GM19043 (cell line): ENCODE data around the gene ANKRD36C.
A peak's percentile ranks its signal among the peaks of the same experiment; 100 is the strongest.
"Not testable (repeated sequence)": the region's sequence is repeated elsewhere in the genome, so short reads cannot be mapped to it uniquely, and the experiment has no call there.

Experiments
- ATAC-seq: cut with Tn5 transposase; IDR thresholded peaks from one replicate; pipeline ENCODE4 v1.9.1; 2021; ENCODE audit warnings: low read depth; ENCODE audit not compliant: unreplicated experiment

Gene ANKRD36C

DNA sequence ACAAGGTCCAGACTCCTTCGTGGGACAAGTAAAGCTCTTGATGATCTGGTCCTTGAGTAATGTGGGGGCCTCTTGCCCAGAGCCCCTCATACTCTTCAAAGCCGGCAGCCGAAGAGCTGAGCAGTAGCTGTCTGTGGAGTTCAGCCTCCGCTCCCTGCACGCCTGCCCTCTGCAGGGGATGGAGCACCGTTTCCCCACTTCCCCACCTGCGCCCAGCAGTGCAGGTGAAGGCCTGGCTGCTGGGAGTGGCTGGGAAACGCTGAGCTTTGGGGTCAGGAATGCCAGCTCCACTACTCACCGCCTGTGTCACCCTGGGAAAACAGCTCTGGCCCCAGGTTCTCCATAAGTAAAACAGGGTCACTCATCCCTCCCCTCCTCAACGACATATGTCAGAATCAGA, 18.2 kb upstream of the ANKRD36C start:
- not testable (repeated sequence) for ATAC-seq

DNA sequence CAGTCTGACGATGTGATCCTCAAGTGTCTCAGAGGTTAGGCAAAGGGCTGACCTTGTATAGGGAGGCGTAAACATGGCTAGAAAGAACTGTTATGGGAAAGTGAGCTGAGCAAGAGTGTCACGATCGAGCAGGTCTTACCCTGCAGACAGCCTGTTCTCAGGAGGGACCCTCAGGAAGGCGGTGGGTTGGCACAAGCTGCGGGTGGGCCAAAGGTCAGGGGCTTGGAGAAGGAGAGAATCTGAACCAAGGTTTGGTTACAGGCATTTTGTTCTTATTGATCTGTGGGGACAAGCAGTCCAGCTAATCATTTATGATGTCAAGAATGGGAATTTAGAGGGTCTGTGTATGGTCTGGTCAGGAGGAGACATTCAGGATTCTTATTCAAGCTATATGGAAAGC, 16.4 kb upstream of the ANKRD36C start:
- ATAC-seq, result not testable (repeated sequence)

DNA sequence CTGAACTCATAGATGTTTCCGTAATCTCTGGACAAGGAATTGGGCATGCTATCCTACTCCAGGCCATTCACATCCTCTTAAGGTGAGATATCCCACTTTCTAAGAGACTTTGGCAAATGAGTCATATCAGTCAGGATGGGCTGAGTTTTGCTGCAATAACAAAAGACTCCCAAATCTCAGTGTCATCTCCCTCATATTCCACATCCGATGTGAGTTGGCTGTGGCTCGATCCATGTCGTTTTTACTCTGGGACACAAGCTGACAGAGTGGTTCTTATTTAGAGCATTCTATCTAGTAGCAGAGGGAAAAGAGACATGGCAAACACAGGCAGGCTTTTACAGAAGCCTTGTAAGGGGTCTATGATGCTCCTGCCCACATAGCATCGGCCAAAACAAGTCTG, 14.6 kb upstream of the ANKRD36C start:
- ATAC-seq, result not testable (repeated sequence)

DNA sequence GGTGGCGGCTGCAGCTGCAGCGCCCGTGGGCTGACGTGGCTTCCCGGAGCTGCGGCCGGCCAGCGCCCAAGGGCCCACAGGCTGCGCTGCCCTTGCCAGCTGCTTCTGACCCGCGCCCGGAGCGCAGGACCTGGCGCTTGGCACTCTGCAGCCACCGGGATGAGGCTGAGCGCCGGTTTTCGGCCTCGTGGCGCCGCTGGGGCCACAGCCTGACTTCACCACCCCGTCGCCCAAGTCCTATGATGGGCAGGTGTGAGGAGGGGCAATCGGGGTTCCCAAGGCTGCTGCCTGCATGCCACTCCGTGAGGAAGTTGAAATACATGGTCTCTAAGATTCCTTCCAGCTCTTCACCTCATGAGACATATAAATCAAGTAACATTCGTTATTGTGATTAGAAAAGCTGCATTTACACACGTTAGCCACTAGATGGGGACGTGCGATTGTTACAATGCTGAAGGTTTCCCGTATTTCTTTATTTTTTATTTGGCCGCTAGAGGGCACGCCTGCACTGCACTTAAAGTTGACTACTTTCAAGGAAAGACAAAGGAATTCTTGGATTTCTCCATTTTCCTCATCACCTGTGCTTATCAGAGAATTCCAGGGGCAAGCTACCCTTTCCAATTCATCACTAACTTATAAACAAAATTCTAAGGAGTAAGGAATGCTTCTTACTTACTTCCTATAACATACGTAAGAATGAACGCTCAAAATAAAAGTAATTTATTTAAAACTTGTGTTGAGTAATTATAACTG, 1.1 kb upstream of the ANKRD36C start:
- ATAC-seq, result not testable (repeated sequence)

DNA sequence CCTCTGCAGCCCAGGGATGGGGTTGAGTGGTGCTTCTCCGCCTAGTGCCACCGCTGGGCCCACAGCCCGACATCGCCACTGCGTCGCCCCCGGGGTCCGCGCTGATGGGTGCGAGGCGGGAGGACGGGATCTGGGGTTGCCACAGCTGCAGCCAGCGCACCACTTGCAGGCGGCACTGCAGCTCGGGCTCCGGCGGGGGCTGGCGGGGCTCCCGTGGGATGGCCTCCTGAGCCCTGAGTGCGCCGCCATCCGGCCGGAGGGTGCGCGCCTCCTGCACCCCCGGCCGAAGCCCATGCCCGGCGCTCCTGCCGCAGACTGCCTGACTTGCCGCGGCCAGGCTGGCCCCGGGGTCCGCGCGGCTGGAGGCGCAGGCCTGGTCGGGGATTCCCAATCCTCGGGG, 478 bp upstream of the ANKRD36C start:
- ATAC-seq, result peak; percentile 40

DNA sequence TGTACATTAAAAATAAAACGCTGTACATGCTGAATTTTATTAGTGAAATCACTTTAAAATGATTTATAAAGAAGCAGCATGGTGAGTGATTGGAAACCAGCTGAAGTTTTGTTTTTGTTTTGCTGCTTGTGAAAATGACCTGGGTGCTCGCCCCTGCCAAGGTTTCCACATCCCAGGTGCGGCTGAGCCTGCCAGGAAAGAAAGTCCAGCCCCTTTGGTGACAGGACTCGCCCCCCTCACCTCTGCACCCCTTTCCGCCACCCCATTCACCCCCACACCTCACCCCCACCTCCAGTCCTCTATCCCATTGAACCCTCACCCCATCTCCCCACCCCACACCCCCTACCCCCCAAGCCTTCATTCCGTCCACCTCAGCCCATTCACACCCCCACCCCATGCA, 740 bp downstream of the ANKRD36C start:
- not testable (repeated sequence) for ATAC-seq

DNA sequence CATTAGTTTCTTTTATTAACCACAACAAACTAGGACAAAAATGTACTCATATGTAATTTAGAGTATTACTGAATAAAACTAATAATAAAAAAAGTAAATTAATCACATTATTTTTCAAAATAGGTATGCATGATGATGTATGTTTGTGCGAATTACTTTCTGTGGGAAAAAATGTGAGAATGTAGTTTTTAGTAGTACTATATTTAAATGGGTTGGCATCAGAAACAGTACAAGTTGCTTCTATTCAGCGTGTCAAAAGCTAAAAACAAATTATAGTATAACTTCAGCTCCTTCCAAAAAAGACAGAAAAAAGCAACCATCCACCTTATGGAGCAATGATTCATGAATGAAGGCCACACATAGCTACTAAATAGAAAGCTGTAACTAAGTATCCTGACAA, 40.0 kb downstream of the ANKRD36C start:
- ATAC-seq, result not testable (repeated sequence)

DNA sequence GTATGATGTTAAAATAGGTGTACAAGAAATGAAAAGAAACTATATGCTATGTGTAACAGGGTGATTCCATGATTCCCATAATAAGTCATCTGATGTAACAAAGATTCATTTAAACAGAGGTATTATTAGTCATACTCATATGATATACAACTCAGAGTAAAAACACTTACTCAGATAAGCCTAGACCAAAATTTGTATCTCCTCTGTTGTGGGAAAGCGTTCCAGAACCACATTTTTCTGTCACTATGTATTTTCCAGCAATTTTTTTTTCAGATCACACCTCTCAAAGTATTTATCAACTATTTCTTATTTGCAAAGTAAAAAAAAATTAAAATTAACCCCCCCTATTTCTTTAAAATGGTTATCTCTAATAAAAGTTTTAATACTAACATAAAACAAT, 43.6 kb downstream of the ANKRD36C start:
- not testable (repeated sequence) for ATAC-seq

DNA sequence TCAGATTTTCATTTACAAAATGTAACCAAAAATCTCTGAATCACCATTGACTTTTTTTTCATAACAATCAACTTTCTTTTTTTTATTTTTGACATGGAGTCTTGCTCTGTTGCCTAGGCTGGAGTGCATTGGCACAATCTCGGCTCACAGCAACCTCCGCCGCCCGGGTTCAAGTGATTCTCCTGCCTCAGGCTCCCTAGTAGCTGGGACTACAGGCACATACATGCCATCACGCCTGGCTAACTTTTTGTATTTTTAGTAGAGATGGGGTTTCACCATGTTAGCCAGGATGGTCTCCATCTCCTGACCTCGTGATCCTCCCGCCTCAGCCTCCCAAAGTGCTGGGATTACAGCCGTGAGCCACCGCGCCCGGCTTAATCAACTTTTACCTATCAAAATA, 51.7 kb downstream of the ANKRD36C start:
- ATAC-seq, result not testable (repeated sequence)

DNA sequence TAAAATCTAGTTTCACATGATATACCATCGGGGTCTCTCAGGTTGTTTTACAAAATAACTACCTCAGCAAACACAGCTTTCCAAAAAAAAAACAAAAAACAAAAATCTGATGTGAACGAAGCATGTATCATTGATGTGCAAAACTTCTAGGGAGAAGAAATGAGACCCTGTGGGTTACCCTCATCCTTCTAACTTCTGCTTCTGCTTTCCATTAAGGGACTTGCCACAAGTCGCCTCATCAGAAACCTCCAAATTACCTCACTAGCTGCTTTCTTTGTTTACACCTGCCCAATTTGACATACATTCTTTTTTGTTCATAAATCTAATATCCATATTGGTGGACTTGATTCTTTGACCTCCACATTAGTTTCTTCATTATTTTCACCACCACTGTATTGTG, 60.9 kb downstream of the ANKRD36C start:
- ATAC-seq, result not testable (repeated sequence)

DNA sequence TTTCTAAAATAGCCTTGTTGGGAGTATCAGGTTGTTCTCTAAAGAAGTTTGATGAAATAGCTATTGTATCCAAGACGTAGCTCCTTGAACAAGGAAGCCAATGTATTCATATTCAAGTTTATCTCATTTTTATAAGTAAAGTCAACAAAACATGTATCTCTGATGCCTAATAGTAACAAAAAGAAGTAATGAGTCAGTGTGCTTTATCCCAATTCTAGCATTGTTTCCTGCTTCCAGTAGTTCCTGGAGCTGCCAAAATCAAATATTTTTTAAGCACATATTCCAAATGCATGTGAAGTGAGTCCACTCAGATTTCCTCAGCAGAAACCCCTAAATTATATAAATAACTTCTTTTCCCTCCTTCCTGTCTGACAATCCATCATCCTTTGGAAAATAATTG, 74.6 kb downstream of the ANKRD36C start:
- ATAC-seq, result not testable (repeated sequence)

DNA sequence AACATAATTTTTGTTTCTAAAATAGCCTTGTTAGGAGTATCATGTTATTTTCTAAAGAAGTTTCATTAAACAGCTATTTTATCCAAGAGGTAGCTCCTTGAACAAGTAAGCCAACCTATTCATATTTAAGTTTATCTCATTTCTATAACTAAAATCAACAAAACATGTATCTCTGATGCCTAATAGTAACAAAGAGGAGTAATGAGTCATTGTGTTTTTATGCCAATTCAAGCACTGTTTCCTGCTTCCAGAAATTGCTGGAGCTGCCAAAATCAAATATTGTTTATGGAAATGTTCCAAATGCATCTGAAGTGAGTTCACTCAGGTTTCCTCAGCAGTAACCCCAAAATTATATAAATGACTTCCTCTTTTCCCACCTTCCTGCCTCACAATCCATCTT, 76.5 kb downstream of the ANKRD36C start:
- ATAC-seq, result not testable (repeated sequence)

DNA sequence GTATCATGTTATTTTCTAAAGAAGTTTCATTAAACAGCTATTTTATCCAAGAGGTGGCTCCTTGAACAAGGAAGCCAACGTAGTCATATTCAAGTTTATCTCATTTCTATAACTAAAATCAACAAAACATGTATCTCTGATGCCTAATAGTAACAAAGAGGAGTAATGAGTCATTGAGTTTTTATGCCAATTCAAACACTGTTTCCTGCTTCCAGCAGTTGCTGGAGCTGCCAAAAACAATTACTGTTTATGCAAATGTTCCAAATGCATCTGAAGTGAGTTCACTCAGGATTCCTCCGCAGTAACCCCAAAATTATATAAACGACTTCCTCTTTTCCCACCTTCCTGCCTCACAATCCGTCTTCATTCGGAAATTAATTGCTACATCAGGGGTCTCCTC, 80.2 kb downstream of the ANKRD36C start:
- not testable (repeated sequence) for ATAC-seq

DNA sequence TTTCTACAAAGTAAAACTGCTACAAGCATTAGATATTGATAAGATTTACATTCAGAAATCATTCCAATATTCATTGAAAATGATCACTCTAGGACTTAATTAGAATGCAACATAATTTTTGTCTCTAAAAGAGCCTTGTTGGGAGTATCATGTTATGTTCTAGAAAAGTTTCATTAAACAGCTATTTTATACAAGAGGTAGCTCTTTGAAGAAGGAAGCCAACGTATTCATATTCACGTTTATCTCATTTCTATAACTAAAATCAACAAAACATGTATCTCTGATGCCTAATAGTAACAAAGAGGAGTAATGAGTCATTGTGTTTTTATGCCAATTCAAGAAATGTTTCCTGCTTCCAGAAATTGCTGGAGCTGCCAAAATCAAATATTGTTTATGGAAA, 97.2 kb downstream of the ANKRD36C start:
- ATAC-seq, result not testable (repeated sequence)

DNA sequence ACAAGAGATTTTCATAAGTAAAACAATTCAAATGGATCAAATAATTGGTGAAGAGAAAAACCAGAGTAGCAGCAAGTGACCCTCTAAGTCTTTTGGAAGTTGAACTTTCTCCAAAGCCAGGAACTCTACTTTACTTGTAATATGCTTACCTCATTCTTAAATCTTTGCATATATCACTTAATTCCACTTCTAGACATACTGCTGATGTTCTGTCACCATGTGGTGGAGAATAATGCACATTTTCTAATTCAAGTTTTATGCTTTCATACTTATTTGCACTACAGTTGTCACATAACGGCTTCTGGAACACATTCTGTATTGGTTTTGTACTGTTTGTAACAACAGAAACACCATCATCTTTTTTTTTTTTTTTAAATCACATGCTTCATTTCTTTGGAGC, 123.7 kb downstream of the ANKRD36C start:
- not testable (repeated sequence) for ATAC-seq

DNA sequence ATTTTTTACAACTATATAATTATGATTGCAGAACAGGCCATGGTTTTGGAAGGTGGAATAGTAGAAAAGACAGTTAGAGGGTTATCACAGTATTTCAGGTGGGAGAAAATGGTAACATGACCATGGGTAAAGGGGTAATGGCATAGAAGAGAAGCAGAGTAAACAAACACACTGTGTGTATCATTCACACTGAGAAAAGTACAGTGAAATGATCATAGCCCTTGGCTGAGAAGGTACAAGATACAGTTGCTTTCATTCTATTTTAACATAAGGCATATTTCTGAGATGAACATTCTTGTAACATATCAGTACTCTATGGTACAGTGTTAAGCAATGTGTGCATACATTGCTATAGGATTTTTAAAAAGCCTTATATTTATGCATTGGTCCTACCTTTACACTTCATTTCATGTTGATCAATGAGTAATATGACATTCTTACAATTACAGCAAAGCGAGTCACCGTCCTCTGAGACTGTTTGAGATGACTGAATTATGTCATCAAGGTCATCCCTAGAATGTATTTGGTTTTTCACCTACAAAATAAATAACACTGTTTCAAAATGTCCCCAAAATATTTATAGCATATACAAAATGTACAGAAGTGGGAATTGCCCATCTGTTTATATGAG, 124.5 kb downstream of the ANKRD36C start:
- not testable (repeated sequence) for ATAC-seq

DNA sequence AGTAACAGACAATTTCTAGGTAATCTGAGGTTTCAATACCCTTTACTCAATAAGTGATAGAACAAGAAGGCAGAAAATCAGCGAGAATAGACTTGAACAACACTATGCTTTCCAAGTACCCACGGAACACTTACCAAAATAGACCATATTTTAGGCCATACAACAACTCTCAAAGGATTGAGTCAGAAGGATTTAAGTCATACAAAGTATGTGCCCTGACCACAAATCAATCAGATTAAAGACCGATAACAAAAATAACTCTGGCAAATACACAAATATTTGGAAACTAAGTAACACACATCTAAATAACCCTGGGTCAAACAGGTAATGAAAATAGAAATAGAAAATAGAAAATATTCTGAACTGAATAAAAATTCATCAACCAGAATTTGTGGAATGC, 129.5 kb downstream of the ANKRD36C start:
- ATAC-seq, result not testable (repeated sequence)

DNA sequence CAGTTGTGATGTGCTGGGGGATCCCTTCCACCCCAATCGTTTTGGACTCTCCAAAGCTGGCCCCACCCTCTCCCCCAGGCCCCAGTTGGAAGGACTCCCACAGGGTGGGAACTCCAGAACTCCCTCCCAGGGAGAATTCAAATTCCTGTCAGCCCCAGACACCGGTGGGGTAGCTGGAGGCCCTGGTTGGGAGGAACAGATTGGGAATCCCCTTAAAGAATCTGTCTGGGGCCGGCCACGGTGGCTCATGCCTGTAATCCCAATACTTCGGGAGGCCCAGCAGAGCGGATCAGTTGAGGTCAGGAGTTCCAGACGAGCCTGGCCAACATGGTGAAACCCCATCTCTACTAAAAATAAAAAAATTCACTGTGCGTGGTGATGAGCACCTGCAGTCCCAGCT, 155.5 kb downstream of the ANKRD36C start:
- no peak for ATAC-seq

DNA sequence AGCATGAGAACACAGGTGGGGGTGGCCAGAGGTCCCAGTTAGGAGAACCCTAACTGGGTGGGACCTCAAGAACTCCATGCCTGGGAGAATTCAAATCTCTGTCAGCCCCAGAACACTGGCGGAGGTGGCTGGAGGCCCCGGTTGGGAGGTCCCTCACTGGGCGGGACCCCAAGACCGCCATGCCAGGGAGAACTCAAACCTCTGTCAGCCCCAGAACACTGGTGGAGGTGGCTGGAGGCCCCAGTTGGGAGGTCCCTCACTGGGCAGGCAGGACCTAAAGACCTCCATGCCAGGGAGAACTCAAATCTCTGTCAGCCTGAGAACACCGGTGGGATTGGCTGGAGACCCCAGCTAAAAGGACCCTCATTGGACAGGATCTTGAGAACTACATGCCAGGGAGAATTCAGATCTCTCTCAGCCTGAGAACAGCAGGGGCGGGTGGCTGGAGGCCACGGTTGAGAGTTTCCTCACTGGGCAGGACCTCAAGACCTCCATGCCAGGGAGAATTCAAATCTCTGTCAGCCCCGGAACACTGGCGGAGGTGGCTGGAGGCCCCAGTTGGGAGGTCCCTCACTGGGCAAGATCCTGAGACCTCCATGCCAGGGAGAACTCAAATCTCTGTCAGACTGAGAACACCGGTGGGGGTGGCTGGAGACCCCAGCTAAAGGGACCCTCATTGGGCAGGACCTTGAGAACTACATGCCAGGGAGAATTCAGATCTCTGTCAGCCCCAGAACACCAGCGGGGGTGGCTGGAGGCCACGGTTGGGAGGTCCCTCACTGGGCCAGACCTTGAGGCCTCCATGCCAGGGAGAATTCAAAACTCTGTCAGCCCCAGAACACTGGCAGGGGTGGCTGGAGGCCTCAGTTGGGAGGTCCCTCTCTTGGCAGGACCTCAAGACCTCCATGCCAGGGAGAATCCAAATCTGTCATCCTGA, 157.3 kb downstream of the ANKRD36C start:
- ATAC-seq, result not testable (repeated sequence)

DNA sequence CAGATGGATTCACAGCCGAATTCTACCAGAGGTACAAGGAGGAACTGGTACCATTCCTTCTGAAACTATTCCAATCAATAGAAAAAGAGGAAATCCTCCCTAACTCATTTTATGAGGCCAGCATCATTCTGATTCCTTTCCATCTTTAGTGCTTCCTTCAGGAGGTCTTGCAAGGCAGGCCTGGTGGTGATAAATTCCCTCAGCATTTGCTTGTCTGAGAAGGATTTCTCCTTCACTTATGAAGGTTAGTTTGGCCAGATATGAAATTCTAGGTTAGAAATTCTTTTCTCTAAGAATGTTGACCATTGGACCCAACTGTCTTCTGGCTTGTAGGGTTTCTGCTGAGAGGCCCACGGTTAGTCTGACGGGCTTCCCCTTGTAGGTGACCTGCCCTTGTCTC, 167.4 kb downstream of the ANKRD36C start:
- ATAC-seq, result not testable (repeated sequence)

DNA sequence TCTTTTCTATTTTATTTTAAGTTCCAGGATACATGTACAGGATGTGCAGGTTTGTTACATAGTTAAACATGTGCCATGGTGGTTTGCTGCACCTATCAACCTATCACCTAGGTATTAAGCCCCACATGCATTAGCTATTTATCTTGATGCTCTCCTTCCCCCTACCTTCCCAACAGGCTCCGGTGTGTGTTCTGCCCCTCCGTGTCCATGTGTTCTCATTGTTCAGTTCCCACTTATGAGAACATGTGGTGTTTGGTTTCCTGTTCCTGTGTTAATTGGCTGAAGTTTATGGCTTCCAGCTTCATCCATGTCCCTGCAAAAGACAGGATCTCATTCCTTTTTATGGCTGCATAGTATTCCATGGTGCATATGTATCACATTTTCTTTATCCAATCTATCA, 174.1 kb downstream of the ANKRD36C start:
- ATAC-seq, result not testable (repeated sequence)
